H1 (cell line): ENCODE measurements around the gene TBC1D19. TPM values are rescaled to one million over a fixed set of nuclear protein-coding genes. Genes with fewer than 3 reads are reported as not detected.

Source experiments
- CTCF ChIA-PET: fragments of 300-600 bp; sonication (Branson Sonifier 250); formaldehyde crosslinking; loops from one replicate; lab custom pipeline; 2021; ENCODE audit not compliant: partially characterized antibody; lab: Charles Lee
- POLR2A ChIA-PET: fragments of 300-600 bp; sonication (Branson Sonifier 250); formaldehyde crosslinking; loops from one replicate; lab custom pipeline; 2021; ENCODE audit warnings: inconsistent platforms; ENCODE audit not compliant: partially characterized antibody; lab: Charles Lee
- DNase-seq, 2 experiments: peaks; one replicate each; pipeline versions ENCODE4 v3.0.0 to v3.0.0-alpha.2; 2010 to 2022; ENCODE audit warnings: low spot score in 2 of 2, low read depth in 1 of 2, mixed read lengths in 1 of 2
- FAIRE-seq: peaks from 2 replicates; lab custom pipeline; 2011; peaks lifted over from hg19 to GRCh38; lab: Jason Lieb, UNC
- H2AFZ ChIP-seq: 2 replicates; pipeline ENCODE4 v1.8.1; 2012; ENCODE audit warnings: low read length, inconsistent platforms
- H2AK5ac ChIP-seq: 2 replicates; pipeline ENCODE4 v1.6.1; 2013; ENCODE audit warnings: low read depth, low read length
- H2BK120ac ChIP-seq: replicated peaks from 2 replicates; pipeline ENCODE3; 2013; ENCODE audit warnings: low read depth, low read length, inconsistent platforms
- H2BK12ac ChIP-seq: 2 replicates; pipeline ENCODE4 v1.6.1; 2013; ENCODE audit warnings: low read depth, low read length
- H2BK15ac ChIP-seq: 2 replicates; pipeline ENCODE4 v1.6.1; 2013; ENCODE audit warnings: low read length
- H2BK20ac ChIP-seq: 2 replicates; pipeline ENCODE4 v1.6.1; 2013; ENCODE audit warnings: low read length
- H2BK5ac ChIP-seq: 2 replicates; pipeline ENCODE4 v1.6.1; 2013; ENCODE audit warnings: low read depth, low read length
- H3K14ac ChIP-seq: 2 replicates; pipeline ENCODE4 v1.6.1; 2013; ENCODE audit warnings: inconsistent platforms; ENCODE audit not compliant: insufficient read length
- H3K18ac ChIP-seq: 2 replicates; pipeline ENCODE4 v1.6.1; 2013; ENCODE audit warnings: low read length; ENCODE audit errors: extremely low read depth
- H3K23ac ChIP-seq: 2 replicates; pipeline ENCODE4 v1.6.1; 2013; ENCODE audit warnings: inconsistent platforms; ENCODE audit not compliant: insufficient read length
- H3K23me2 ChIP-seq: 2 replicates; pipeline ENCODE4 v1.6.1; 2013; ENCODE audit warnings: low read depth, low read length
- H3K27ac ChIP-seq: 2 replicates; pipeline ENCODE4 v1.6.1; 2011; ENCODE audit warnings: low read depth, low read length, inconsistent platforms
- H3K27me3 ChIP-seq, 4 experiments: replicated peaks in 1 of 4; 1 replicate in 1 of 4; 2 replicates in 3 of 4; pipeline versions ENCODE4 v1.6.1 to v1.8.1; 2011 to 2013; ENCODE audit warnings: low read length in 3 of 4, mild to moderate bottlenecking in 3 of 4, inconsistent platforms in 2 of 4, mixed read lengths in 2 of 4, moderate library complexity in 1 of 4; ENCODE audit not compliant: control insufficient read depth in 3 of 4, insufficient read depth in 3 of 4; ENCODE audit errors: extremely low read depth in 1 of 4
- H3K36me3 ChIP-seq, 4 experiments: 2 replicates each; pipeline versions ENCODE4 v1.6.1 to v1.8.1; 2011 to 2013; ENCODE audit warnings: mild to moderate bottlenecking in 4 of 4, low read length in 3 of 4, moderate library complexity in 2 of 4, control low read depth in 1 of 4, inconsistent platforms in 1 of 4; ENCODE audit not compliant: insufficient read depth in 4 of 4, control insufficient read depth in 2 of 4
- H3K4ac ChIP-seq: replicated peaks from 2 replicates; pipeline ENCODE3; 2013; ENCODE audit warnings: low read length, low read depth, mixed read lengths, inconsistent platforms; ENCODE audit not compliant: insufficient read length
- H3K4me1 ChIP-seq, 4 experiments: replicated peaks in 1 of 4; 1 replicate in 1 of 4; 2 replicates in 3 of 4; pipeline versions ENCODE4 v1.6.1 to v1.8.1; 2011 to 2013; ENCODE audit warnings: low read length in 3 of 4, inconsistent platforms in 2 of 4, mixed read lengths in 1 of 4; ENCODE audit not compliant: insufficient read depth in 4 of 4, control insufficient read depth in 3 of 4
- H3K4me2 ChIP-seq, 2 experiments: 2 replicates each; pipeline versions ENCODE4 v1.6.1 to v1.8.1; 2011 to 2013; ENCODE audit warnings: low read depth in 2 of 2, low read length in 2 of 2, control low read depth in 1 of 2, inconsistent platforms in 1 of 2, mild to moderate bottlenecking in 1 of 2; ENCODE audit not compliant: insufficient read depth in 1 of 2
- H3K4me3 ChIP-seq, 4 experiments: fragments of 200-600, 300-600 bp in 1 of 4; sonication (generic), shearing (Covaris generic), sonication (Bioruptor Twin) in 1 of 4; 2 replicates each; pipeline versions ENCODE4 v1.5.1 to v1.8.1; 2011 to 2016; ENCODE audit warnings: low read length in 4 of 4, low read depth in 3 of 4, control low read depth in 2 of 4, inconsistent platforms in 2 of 4, mild to moderate bottlenecking in 2 of 4, mixed read lengths in 1 of 4, moderate library complexity in 1 of 4; ENCODE audit not compliant: insufficient read depth in 2 of 4; ENCODE audit errors: extremely low read depth in 1 of 4
- H3K56ac ChIP-seq: replicated peaks from 2 replicates; pipeline ENCODE3; 2013; ENCODE audit warnings: low read depth, mild to moderate bottlenecking, mixed read lengths, low read length, inconsistent platforms; ENCODE audit not compliant: insufficient read length
- H3K79me1 ChIP-seq: 2 replicates; pipeline ENCODE4 v1.6.1; 2013; ENCODE audit warnings: low read depth, low read length, control low read depth
- H3K79me2 ChIP-seq, 2 experiments: 2 replicates each; pipeline versions ENCODE4 v1.6.1 to v1.8.1; 2012 to 2013; ENCODE audit warnings: low read length in 2 of 2, mild to moderate bottlenecking in 2 of 2, inconsistent platforms in 1 of 2; ENCODE audit not compliant: insufficient read depth in 2 of 2, control insufficient read depth in 1 of 2
- H3K9ac ChIP-seq, 4 experiments: replicated peaks in 1 of 4; 1 replicate in 1 of 4; 2 replicates in 3 of 4; pipeline versions ENCODE4 v1.6.1 to v1.8.1; 2011 to 2013; ENCODE audit warnings: low read depth in 3 of 4, low read length in 3 of 4, control low read depth in 2 of 4, mild to moderate bottlenecking in 2 of 4, moderate library complexity in 2 of 4, inconsistent platforms in 1 of 4; ENCODE audit errors: extremely low read depth in 1 of 4
- H3K9me3 ChIP-seq, 2 experiments: 2 replicates each; pipeline versions ENCODE4 v1.6.1 to v1.8.1; 2012 to 2013; ENCODE audit warnings: mild to moderate bottlenecking in 2 of 2, moderate library complexity in 2 of 2, control low read depth in 1 of 2, inconsistent platforms in 1 of 2, low read depth in 1 of 2, low read length in 1 of 2, mixed read lengths in 1 of 2; ENCODE audit not compliant: insufficient read depth in 2 of 2
- H4K20me1 ChIP-seq, 2 experiments: replicated peaks in 1 of 2; 2 replicates each; pipeline versions ENCODE3 to v1.8.1; 2011 to 2013; ENCODE audit warnings: inconsistent platforms in 2 of 2, low read length in 2 of 2, mild to moderate bottlenecking in 1 of 2; ENCODE audit not compliant: insufficient read depth in 2 of 2, control insufficient read depth in 1 of 2
- H4K5ac ChIP-seq: 2 replicates; pipeline ENCODE4 v1.6.1; 2013; ENCODE audit warnings: low read length, low read depth, mixed read lengths, inconsistent platforms; ENCODE audit not compliant: insufficient read length
- H4K8ac ChIP-seq: 2 replicates; pipeline ENCODE4 v1.8.0; 2013; ENCODE audit warnings: mild to moderate bottlenecking, moderate library complexity, low read length, inconsistent platforms; ENCODE audit not compliant: insufficient read depth; ENCODE audit errors: extremely low read depth
- H4K91ac ChIP-seq: replicated peaks from 2 replicates; pipeline ENCODE3; 2013; ENCODE audit warnings: low read length, mixed read lengths, inconsistent platforms; ENCODE audit not compliant: insufficient read length
- CREB1 ChIP-seq: IDR thresholded peaks from 2 replicates; pipeline ENCODE4 v1.6.1; 2012; ENCODE audit warnings: inconsistent platforms
- CTBP2 ChIP-seq: IDR thresholded peaks from 2 replicates; pipeline ENCODE4 v1.7.0; 2011; ENCODE audit warnings: borderline replicate concordance, mild to moderate bottlenecking, moderate library complexity, mixed read lengths, low read length; ENCODE audit not compliant: insufficient read depth, insufficient read length
- FOSL1 ChIP-seq: IDR thresholded peaks from 2 replicates; pipeline ENCODE4 v1.6.1; 2011; ENCODE audit warnings: mild to moderate bottlenecking, low read depth, low read length, moderate library complexity; ENCODE audit not compliant: insufficient read depth
- GTF2F1 ChIP-seq: IDR thresholded peaks from 2 replicates; pipeline ENCODE4 v1.6.1; 2012; ENCODE audit warnings: low read depth, low read length, improper control_type of control experiment, borderline replicate concordance
- HDAC6 ChIP-seq: IDR thresholded peaks from one replicate; pipeline ENCODE4 v1.7.1; 2012; ENCODE audit warnings: low read depth, mild to moderate bottlenecking, inconsistent platforms, low read length, moderate library complexity
- JUN ChIP-seq: IDR thresholded peaks from 2 replicates; pipeline ENCODE4 v1.6.1; 2011; ENCODE audit warnings: low read depth, mild to moderate bottlenecking, improper control_type of control experiment, low read length
- JUND ChIP-seq: IDR thresholded peaks from 2 replicates; pipeline ENCODE4 v1.6.1; 2011; ENCODE audit warnings: mild to moderate bottlenecking, improper control_type of control experiment, low read length
- MAFK ChIP-seq: IDR thresholded peaks from 2 replicates; pipeline ENCODE4 v1.6.1; 2012; ENCODE audit warnings: low read depth, mild to moderate bottlenecking, improper control_type of control experiment, low read length
- POLR2AphosphoS5 ChIP-seq: IDR thresholded peaks from 2 replicates; pipeline ENCODE4 v1.6.1; 2011; ENCODE audit warnings: low read depth, low read length
- SAP30 ChIP-seq: fragments of 300-600 bp; sonication (generic); IDR thresholded peaks from 2 replicates; pipeline ENCODE4 v1.7.1; 2012; ENCODE audit warnings: low read length, moderate library complexity, mild to moderate bottlenecking, inconsistent platforms; ENCODE audit not compliant: insufficient read depth, insufficient replicate concordance
- TCF12 ChIP-seq: IDR thresholded peaks from 2 replicates; pipeline ENCODE4 v1.6.1; 2011; ENCODE audit warnings: low read depth, mild to moderate bottlenecking, low read length
- WGBS, 2 experiments: shearing (Covaris generic) in 1 of 2; methylation state at CpG; one replicate each; pipeline versions ENCODE4 v1.1.6 to v1.1.7; 2013 to 2015; ENCODE audit warnings: low lambda C conversion rate in 2 of 2, mixed read lengths in 2 of 2, inconsistent platforms in 1 of 2, low coverage in 1 of 2, missing lambda C conversion rate in 1 of 2; ENCODE audit not compliant: insufficient replicate concordance in 2 of 2, insufficient coverage in 1 of 2, insufficient read length in 1 of 2; ENCODE audit errors: extremely low coverage in 1 of 2, missing lambda C conversion rate in 1 of 2; 5-methylcytosine and 5-hydroxymethylcytosine counted together
- polyA plus RNA-seq, 7 experiments: library from polyadenylated mRNA; depleted of rRNA in 3 of 7; stranded (reverse) in 5 of 7; unstranded in 2 of 7; fragments of >200 nt in 5 of 7; fragments of 200-250 nt in 2 of 7; gene quantifications; 1 replicate in 5 of 7; 2 replicates in 1 of 7; 4 replicates in 1 of 7; pipeline versions ENCODE4 v1.2.1 to v1.2.3, GENCODE V29; 2011 to 2013; ENCODE audit warnings: missing spikeins in 2 of 7, mixed read lengths in 2 of 7
- total RNA-seq: library from RNA; stranded (reverse); fragmentation: NEBNext Ultra II Directional; extraction: Animal tissue kit (Norgen Biotek cat#: 25700); gene quantifications from 2 replicates; pipeline ENCODE4 v1.2.1, GENCODE V29; 2021
- TF ChIP-seq, protein P1 (sequence below): IDR thresholded peaks from 2 replicates; pipeline ENCODE4 v1.6.1; 2012; ENCODE audit warnings: low read length, inconsistent platforms
- TF ChIP-seq, protein P2 (sequence below): IDR thresholded peaks from 2 replicates; pipeline ENCODE4 v1.6.1; 2011; ENCODE audit warnings: low read depth, mild to moderate bottlenecking, low read length; ENCODE audit not compliant: insufficient read depth

The TBC1D19 gene
- total and polyA plus RNA-seq, 2 of the 8 experiments (the other 6 are each of a cell fraction or from before 2014, with no cell fraction given), result 1.9 to 3.5 TPM

- Histone ChIP-seq H3K18ac (no peak overlapping the region), H3K36me3 (no peaks in the 10 kb centered on the region), H3K23ac (no peak overlapping the region), H2BK20ac (no peak overlapping the region), H3K79me2 (no peaks in the 10 kb centered on the region), H2BK5ac (no peak overlapping the region), H2BK120ac (no peak overlapping the region), H3K4me3 (no peak overlapping the region), H3K14ac (no peak overlapping the region), H4K20me1 (no peaks in the 10 kb centered on the region), H3K9me3 (no peaks in the 10 kb centered on the region), H4K8ac (no peak overlapping the region), H2AK5ac (no peak overlapping the region), H3K27ac (no peak overlapping the region), H2AFZ (no peak overlapping the region), H2BK12ac (no peak overlapping the region), H3K56ac (no peak overlapping the region), H3K79me1 (no peaks in the 10 kb centered on the region), H4K5ac (no peak overlapping the region), H3K27me3 (no peaks in the 10 kb centered on the region), H3K4me2 (no peak overlapping the region), H3K23me2 (no peaks in the 10 kb centered on the region), H3K9ac (no peak overlapping the region), H4K91ac (no peak overlapping the region), H3K4me1 (no peaks in the 10 kb centered on the region), H2BK15ac (no peak overlapping the region), H3K4ac (no peak overlapping the region)
- FAIRE-seq, result no peak
- DNase-seq, result no peak
- 81% methylated on average over 1 of the region's 1 CpG; no CpG with 5 or more reads in 1 of the 2 experiments for WGBS, 2 experiments
- ChIA-PET POLR2A (no interaction called here), CTCF (interaction anchor here (1.2 kb wide), 1 partner anchor 273 kb away, joined by 5 read pairs; no protein-coding TSS in a partner anchor)
- TF ChIP-seq POLR2AphosphoS5 (no peak), HDAC6 (no peak), JUND (no peak), TCF12 (no peak), JUN (no peak), FOSL1 (no peak), CREB1 (no peak), CTBP2 (no peak), SAP30 (no peak), GTF2F1 (no peak), MAFK (no peak)
- TF ChIP-seq, protein P1, sequence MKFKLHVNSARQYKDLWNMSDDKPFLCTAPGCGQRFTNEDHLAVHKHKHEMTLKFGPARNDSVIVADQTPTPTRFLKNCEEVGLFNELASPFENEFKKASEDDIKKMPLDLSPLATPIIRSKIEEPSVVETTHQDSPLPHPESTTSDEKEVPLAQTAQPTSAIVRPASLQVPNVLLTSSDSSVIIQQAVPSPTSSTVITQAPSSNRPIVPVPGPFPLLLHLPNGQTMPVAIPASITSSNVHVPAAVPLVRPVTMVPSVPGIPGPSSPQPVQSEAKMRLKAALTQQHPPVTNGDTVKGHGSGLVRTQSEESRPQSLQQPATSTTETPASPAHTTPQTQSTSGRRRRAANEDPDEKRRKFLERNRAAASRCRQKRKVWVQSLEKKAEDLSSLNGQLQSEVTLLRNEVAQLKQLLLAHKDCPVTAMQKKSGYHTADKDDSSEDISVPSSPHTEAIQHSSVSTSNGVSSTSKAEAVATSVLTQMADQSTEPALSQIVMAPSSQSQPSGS, result no peak
- TF ChIP-seq, protein P2, sequence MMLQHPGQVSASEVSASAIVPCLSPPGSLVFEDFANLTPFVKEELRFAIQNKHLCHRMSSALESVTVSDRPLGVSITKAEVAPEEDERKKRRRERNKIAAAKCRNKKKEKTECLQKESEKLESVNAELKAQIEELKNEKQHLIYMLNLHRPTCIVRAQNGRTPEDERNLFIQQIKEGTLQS, result no peak
Measured at GRCh38 chr4:26737385-26737784, 153.5 kb downstream of the TBC1D19 start.
